ENCODE data around the gene CD1D.
"Not testable (repeated sequence)": the region's sequence is repeated elsewhere in the genome, so short reads cannot be mapped to it uniquely, and the experiment has no call there.

Gene CD1D

DNA sequence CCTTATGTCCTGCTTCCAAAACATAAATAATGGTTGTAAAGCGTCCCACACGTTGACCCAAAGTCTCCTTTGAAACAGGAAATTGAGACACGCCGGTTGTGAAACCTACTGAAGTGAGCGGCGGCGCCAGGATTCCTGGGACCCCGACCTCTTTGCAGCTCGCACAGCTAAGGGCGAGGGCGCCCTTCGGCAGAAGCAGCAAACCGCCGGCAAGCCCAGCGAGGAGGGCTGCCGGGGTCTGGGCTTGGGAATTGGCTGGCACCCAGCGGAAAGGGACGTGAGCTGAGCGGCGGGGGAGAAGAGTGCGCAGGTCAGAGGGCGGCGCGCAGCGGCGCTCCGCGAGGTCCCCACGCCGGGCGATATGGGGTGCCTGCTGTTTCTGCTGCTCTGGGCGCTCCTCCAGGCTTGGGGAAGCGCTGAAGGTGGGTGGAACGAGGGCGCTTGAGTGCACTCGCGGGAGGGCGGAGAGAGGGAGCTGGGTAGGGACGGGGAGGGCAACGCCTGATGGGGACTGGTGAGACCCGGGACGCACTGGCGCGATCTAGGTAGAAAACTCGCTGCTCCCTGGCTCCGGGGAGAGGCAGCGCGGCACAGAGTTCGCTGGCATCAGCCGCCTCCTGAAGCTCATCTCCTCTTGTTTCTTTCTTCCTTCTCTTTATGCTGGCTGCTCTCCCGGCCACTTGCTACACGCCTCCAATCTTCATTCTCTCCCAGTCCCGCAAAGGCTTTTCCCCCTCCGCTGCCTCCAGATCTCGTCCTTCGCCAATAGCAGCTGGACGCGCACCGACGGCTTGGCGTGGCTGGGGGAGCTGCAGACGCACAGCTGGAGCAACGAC lies at the start of gene CD1D:
Gene CD1D (plus strand): TSS at position 155 of the 836 bp plus-strand sequence. CDS start 207 bp downstream, at position 362.
- no peak for DNase-seq (ENCODE audit: low read depth)

DNA sequence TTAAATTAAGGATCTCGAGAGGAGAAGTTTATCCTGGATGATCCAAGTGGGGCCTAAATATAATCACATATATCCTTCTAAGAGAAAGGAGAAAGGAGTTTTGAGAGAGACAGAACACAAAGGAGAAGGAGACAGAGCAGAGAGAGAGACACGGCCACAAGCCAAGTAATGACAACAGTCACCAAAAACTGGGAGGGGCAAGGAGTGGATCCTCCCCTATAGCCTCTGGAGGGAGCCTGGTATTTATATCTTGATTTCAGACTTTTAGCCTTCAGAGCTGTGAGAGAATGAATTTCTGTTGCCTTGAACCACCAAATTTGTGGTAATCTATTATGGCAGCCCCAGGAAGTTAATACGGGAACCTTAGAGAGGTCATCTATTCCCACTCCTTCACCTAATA lies 49.5 kb upstream of the CD1D start:
- DNase-seq (ENCODE audit: low read depth) = no peak

- DNase-seq (ENCODE audit: low read depth) = no peak
Measured at GRCh38 chr1:158140764-158141192, 39.9 kb upstream of the CD1D start.

- DNase-seq (ENCODE audit: low read depth) = no peak
Measured at GRCh38 chr1:158145173-158145719, 35.4 kb upstream of the CD1D start.

- DNase-seq (ENCODE audit: low read depth) = no peak
Measured at GRCh38 chr1:158146165-158146564, 34.5 kb upstream of the CD1D start.

GRCh38 chr1:158146739-158147138 lies 34.0 kb upstream of the CD1D start:
- DNase-seq (ENCODE audit: low read depth) = no peak

- DNase-seq (ENCODE audit: low read depth) = no peak
Measured at GRCh38 chr1:158147401-158147800, 33.3 kb upstream of the CD1D start.

DNA sequence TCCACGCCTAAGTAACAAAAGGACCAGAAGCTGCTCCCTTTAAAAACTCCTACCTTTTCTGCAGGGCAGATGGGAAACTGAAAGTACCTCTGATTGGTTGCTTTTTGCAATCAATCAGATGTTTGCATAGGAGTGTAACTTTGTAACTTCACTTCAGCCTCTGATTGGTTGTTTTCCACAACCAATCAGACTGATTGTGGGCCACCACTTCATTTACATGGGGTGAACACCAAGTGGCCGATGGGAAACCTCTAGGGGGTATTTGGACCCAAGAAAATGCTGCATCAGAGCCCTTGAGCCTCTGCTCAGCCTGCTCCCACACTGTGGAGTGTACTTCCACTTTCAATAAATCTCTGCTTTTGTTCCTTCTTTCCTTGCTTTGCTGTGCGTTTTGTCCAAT lies 32.8 kb upstream of the CD1D start:
- no peak for DNase-seq (ENCODE audit: low read depth)

DNA sequence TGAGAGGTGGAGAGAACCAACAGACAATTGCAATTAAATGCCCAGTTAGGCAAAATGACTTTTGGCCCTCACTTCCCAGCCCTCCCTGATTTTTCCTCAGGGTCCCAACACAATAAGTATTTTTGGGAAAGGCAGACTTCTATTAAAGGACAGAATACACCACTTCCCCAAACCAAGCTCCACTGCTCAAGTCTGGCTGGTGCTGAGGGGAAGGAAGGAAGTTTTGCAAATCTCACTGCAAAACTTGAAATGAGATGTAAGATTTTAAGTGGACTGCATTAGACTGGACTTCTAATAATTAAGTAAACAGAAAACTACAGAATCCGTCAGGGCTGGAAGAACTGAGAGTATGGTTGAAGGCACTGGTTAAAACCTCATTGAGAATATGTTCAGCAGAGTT lies 32.2 kb upstream of the CD1D start:
- DNase-seq (ENCODE audit: low read depth) = no peak

GRCh38 chr1:158149175-158149574 lies 31.5 kb upstream of the CD1D start:
- DNase-seq (ENCODE audit: low read depth) = no peak

- DNase-seq (ENCODE audit: low read depth) = peak; percentile 52
Measured at GRCh38 chr1:158149577-158150269, 31.0 kb upstream of the CD1D start.

- no peak for DNase-seq (ENCODE audit: low read depth)
Measured at GRCh38 chr1:158150523-158150922, 30.2 kb upstream of the CD1D start.

- DNase-seq (ENCODE audit: low read depth) = no peak
Measured at GRCh38 chr1:158153179-158153578, 27.5 kb upstream of the CD1D start.

GRCh38 chr1:158153746-158154444 lies 26.8 kb upstream of the CD1D start:
- no peak for DNase-seq (ENCODE audit: low read depth)

DNA sequence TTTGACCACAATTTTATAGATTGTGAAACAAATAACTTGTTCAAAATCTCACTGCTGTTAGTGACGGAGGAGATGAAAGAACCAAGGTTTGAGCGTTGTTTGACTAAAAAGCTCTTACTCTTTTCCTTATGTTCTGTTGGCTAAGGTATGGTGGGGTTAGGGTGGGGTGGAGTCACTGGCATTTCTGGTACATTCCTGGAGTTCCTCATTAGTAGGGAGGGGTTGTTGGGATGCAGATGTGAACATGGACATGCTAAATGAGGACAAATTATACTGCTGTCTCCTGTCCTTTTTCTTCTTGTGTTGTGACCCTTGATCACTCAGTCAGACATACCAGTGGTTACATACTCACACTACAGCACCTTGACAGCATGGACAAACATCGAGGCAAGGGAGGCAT lies 26.2 kb upstream of the CD1D start:
- DNase-seq (ENCODE audit: low read depth) = no peak

DNA sequence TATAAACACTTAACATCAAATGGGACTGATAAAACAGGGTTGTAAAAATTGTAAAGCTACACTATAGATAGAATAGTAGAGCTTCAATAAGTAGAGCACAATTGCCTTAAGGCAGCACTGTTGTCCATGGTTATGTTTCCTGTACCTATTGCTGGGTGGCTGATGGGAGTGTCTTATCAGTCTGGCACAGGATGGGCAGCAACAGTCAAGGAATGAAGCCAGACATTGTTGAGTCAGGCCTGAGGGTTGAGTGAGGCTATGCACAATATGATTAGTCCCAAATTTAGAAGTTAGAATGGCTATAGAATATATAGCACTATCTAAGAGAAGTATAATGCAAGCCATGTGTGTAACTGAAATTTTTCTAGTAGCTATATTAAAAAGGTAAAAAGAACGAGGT lies 25.0 kb upstream of the CD1D start:
- no peak for DNase-seq (ENCODE audit: low read depth)

DNA sequence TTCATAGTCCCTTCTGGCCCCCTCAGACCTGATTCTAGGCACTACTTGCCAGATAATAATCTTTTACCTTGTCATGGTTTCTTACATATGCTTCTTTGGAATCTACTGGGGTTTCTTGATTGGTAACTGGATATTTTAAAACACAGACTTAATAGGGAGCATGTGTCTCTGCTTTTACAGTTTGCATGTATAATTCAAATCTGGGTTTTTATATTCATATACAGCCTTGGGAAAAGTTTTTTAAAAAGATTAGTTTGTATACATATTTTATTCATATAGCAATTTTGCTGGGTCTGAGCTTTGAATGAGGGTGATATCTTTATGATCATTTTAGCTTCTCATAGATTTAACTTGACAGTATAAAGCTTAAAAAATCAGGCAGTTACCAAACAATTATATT lies 21.1 kb upstream of the CD1D start:
- no peak for DNase-seq (ENCODE audit: low read depth)

DNA sequence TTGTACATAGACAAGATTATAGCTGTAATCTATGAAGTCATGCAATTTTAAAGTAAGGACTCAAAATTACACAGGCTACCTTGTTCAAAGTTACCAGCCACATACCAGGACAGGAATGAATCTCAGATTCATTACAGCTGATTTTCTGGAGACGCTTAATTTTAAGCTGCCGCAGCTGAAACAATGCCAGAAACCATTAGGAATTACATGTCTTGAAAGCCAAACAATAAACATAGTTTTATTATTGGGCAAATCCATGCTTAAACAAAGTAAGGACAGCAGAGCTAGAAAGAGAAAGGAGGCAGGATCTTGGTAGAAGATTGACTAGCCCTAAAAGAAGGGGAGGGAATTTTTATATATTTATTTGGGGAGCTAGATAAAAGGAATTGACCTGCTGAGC lies 19.2 kb upstream of the CD1D start:
- no peak for DNase-seq (ENCODE audit: low read depth)

DNA sequence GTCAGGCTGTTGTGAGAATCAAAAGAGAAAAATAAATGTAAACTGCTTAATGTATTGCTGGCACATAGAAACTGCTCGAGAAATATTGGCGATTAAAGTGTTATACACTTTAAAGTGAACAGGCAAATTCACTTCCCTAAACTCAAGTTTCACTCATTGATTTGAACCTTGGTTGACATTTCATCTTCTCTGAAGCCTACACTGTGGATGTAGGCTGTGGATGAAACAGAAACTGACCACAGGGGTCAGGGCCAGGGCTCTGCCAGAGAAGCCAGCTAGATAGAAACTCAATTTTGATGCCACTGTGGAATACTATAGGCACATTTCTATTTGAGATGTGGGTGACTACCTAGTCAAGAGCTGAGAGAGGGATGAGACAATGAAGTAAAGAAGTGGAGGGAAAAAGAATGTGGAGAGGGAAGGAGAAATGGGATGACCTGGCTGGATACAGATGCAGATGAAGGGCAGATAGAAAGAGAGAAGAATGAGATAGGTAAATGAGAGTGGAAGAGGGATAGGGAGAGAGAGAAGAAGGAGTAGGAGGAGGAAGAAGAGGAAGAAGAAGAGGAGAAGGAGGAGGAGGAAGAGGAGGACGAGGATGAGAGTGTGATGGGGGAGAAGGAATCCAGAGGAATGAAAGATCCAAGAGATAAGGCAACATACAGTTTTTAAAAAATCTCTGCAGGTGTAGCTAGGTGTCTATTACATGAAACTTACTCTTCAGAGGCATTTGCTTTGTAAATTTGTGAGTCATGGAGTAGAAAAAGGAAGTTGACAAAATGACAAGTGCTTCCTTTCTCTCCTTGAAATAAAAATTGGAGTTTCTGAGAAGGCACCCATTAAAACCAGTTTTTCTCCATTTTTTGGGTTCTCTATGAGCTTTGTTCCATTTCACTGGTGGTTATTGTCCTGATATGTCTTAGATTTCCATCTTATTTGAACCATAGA lies 17.4 kb upstream of the CD1D start:
- DNase-seq (ENCODE audit: low read depth) = no peak

DNA sequence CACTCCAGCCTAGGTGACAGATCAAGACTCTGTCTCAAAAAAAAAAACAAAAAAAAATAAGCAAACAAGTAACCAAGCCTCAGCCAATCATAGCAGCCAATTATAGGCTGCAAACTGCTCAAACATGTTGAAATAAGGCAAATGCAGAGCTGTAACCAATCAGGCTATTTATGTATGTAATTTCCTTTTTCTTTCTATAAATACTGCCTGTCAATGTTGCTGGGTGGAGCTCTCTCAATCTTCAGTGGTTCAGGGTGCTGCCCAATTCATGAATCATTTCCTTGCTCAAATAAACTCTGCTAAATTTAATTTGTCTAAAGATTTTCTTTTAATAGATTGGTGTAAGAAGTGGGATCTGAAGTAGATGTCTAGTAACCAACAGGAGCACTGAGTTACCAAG lies 11.6 kb upstream of the CD1D start:
- DNase-seq (ENCODE audit: low read depth) = no peak

DNA sequence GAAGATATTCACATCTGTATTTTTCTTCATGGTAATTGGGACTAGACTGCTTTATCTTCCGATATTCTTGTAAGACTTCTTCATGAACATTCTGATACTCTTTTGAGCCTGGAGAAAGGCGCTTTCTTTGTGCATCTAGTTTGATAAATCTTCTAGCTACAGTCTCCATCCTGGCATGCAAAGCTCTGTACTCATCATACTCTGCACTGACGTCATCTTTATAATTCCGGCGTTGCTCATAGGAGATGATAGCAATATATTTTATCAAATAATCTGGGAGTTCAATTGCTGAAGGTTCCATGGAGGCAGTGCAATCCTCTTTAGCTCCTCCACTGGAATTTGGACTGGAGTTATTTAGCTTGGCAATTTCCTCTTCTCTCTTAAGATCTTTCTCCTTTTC lies 4.8 kb upstream of the CD1D start:
- not testable (repeated sequence) for DNase-seq (ENCODE audit: low read depth)
